ENCODE results near the gene GATA5.
"Not testable (repeated sequence)": the region's sequence is repeated elsewhere in the genome, so short reads cannot be mapped to it uniquely, and the experiment has no call there.

GATA5 gene

GRCh38 chr20:62505337-62506045 is 29.7 kb upstream of the GATA5 start:
- no peak for DNase-seq (ENCODE audit: low read depth)

- no peak for DNase-seq (ENCODE audit: low read depth)
Measured at GRCh38 chr20:62504323-62504722, 28.5 kb upstream of the GATA5 start.

GRCh38 chr20:62503401-62504178 is 27.8 kb upstream of the GATA5 start:
- no peak for DNase-seq (ENCODE audit: low read depth)

- no peak for DNase-seq (ENCODE audit: low read depth)
Measured at GRCh38 chr20:62502496-62503095, 26.8 kb upstream of the GATA5 start.

GRCh38 chr20:62501801-62502495 is 26.2 kb upstream of the GATA5 start:
- DNase-seq (ENCODE audit: low read depth) = peak; percentile 61

GRCh38 chr20:62500237-62500864 is 24.6 kb upstream of the GATA5 start:
- DNase-seq (ENCODE audit: low read depth) = peak; percentile 72

GRCh38 chr20:62499758-62500236 is 24.0 kb upstream of the GATA5 start:
- DNase-seq (ENCODE audit: low read depth) = no peak

- DNase-seq (ENCODE audit: low read depth) = no peak
Measured at GRCh38 chr20:62498874-62499273, 23.1 kb upstream of the GATA5 start.

GRCh38 chr20:62496568-62497218 is 20.9 kb upstream of the GATA5 start:
- no peak for DNase-seq (ENCODE audit: low read depth)

- no peak for DNase-seq (ENCODE audit: low read depth)
Measured at GRCh38 chr20:62495749-62496567, 20.2 kb upstream of the GATA5 start.

- DNase-seq (ENCODE audit: low read depth) = no peak
Measured at GRCh38 chr20:62494980-62495748, 19.4 kb upstream of the GATA5 start.

- DNase-seq (ENCODE audit: low read depth) = no peak
Measured at GRCh38 chr20:62494537-62494936, 18.7 kb upstream of the GATA5 start.

- no peak for DNase-seq (ENCODE audit: low read depth)
Measured at GRCh38 chr20:62493886-62494285, 18.1 kb upstream of the GATA5 start.

GRCh38 chr20:62493253-62493885 is 17.6 kb upstream of the GATA5 start:
- no peak for DNase-seq (ENCODE audit: low read depth)

- no peak for DNase-seq (ENCODE audit: low read depth)
Measured at GRCh38 chr20:62492711-62493110, 16.9 kb upstream of the GATA5 start.

GRCh38 chr20:62490783-62491182 is 15.0 kb upstream of the GATA5 start:
- not testable (repeated sequence) for DNase-seq (ENCODE audit: low read depth)

- no peak for DNase-seq (ENCODE audit: low read depth)
Measured at GRCh38 chr20:62489932-62490263, 14.1 kb upstream of the GATA5 start.

- DNase-seq (ENCODE audit: low read depth) = no peak
Measured at GRCh38 chr20:62489186-62489931, 13.6 kb upstream of the GATA5 start.

GRCh38 chr20:62488470-62488869 is 12.7 kb upstream of the GATA5 start:
- no peak for DNase-seq (ENCODE audit: low read depth)

All from activated T-helper 9 cell treated with anti-CD3 and anti-CD28 coated beads, Interleukin-2, amount 50 U/mL, for 16 hours (primary cell).